HepG2 (cell line): Measurements from ENCODE around the gene TMCC2. TPM values are rescaled to one million over a fixed set of nuclear protein-coding genes. Genes with fewer than 3 reads are reported as not detected.

Experiments used
- ATAC-seq: fragments of 200-7000 bp; cut with Tn5 transposase; 3 replicates; pipeline ENCODE4 v1.9.1; 2020; ENCODE audit warnings: mild to moderate bottlenecking, moderate library complexity
- BruUV-seq: library from RNA; stranded (reverse); fragments of 400-500 nt; replicated peaks from 2 replicates; lab custom pipeline; 2021; lab: Mats Ljungman, UMichigan
- CTCF ChIA-PET: fragments of 300-600 bp; formaldehyde crosslinking; extraction: SDS; loops from one replicate; lab custom pipeline; 2021; ENCODE audit warnings: low total read pairs, inconsistent platforms, low intra/inter-chr PET ratio; lab: Yijun Ruan, JAX
- POLR2A ChIA-PET: fragments of 350-600 bp; sonication (Branson Sonifier 250); formaldehyde crosslinking; loops from one replicate; lab custom pipeline; 2020; ENCODE audit warnings: antibody characterized with exemption, inconsistent platforms; lab: Yijun Ruan, JAX
- DNase-seq: peaks from one replicate; pipeline ENCODE4 v3.0.0-alpha.2; 2015; ENCODE audit warnings: low spot score
- FAIRE-seq: peaks from 3 replicates; lab custom pipeline; 2011; peaks lifted over from hg19 to GRCh38; lab: Jason Lieb, UNC
- H2AFZ ChIP-seq: one replicate; pipeline ENCODE4 v1.6.1; 2011; ENCODE audit warnings: low read length, inconsistent platforms
- H3K27ac ChIP-seq: fragments of 300-600 bp; 3 replicates; pipeline ENCODE4 v1.8.0; 2011; ENCODE audit warnings: mixed run types, mild to moderate bottlenecking, mixed read lengths, low read length, inconsistent platforms; ENCODE audit not compliant: insufficient read depth; ENCODE audit errors: extremely low read length
- H3K27me3 ChIP-seq, 2 experiments: fragments of 200-600 bp in 1 of 2; 2 replicates in 1 of 2; 3 replicates in 1 of 2; pipeline versions ENCODE4 v1.6.0 to v1.8.0; 2011; ENCODE audit warnings: low read length in 2 of 2, mild to moderate bottlenecking in 2 of 2, moderate library complexity in 2 of 2, inconsistent platforms in 1 of 2; ENCODE audit not compliant: insufficient read depth in 2 of 2, control insufficient read depth in 1 of 2
- H3K36me3 ChIP-seq, 2 experiments: fragments of 200-600 bp in 1 of 2; replicated peaks in 1 of 2; 2 replicates in 1 of 2; 3 replicates in 1 of 2; pipeline versions ENCODE4 v1.5.1 to v1.8.0; 2011; ENCODE audit warnings: low read length in 2 of 2, inconsistent platforms in 1 of 2; ENCODE audit not compliant: insufficient read depth in 2 of 2, control insufficient read depth in 1 of 2
- H3K4me1 ChIP-seq: 2 replicates; pipeline ENCODE4 v1.5.1; 2012; ENCODE audit warnings: low read length, inconsistent platforms; ENCODE audit not compliant: insufficient read depth
- H3K4me2 ChIP-seq: 2 replicates; pipeline ENCODE4 v1.6.0; 2011; ENCODE audit warnings: low read depth, low read length, inconsistent platforms
- H3K4me3 ChIP-seq, 3 experiments: fragments of 200-600 bp in 1 of 3; sonication (generic), shearing (Covaris generic) in 1 of 3; replicated peaks in 1 of 3; 2 replicates each; pipeline ENCODE4 v1.5.1; 2011 to 2016; ENCODE audit warnings: low read length in 3 of 3, inconsistent platforms in 2 of 3, low read depth in 2 of 3, mild to moderate bottlenecking in 2 of 3, control low read depth in 1 of 3, mixed read lengths in 1 of 3; ENCODE audit not compliant: insufficient read depth in 1 of 3
- H3K79me2 ChIP-seq: one replicate; pipeline ENCODE4 v1.6.1; 2011; ENCODE audit warnings: low read length, inconsistent platforms; ENCODE audit not compliant: insufficient read depth
- H3K9ac ChIP-seq: 2 replicates; pipeline ENCODE4 v1.6.0; 2011; ENCODE audit warnings: mild to moderate bottlenecking, low read depth, low read length, inconsistent platforms; ENCODE audit not compliant: insufficient read depth
- H3K9me3 ChIP-seq: 2 replicates; pipeline ENCODE4 v1.5.1; 2012; ENCODE audit warnings: mild to moderate bottlenecking, low read length
- H4K20me1 ChIP-seq: 2 replicates; pipeline ENCODE4 v1.6.0; 2011; ENCODE audit warnings: inconsistent platforms, mild to moderate bottlenecking, low read length, moderate library complexity; ENCODE audit not compliant: insufficient read depth
- ZFY ChIP-seq: sonication (generic); formaldehyde crosslinking; IDR thresholded peaks from 2 replicates; pipeline ENCODE4 v1.4.0; 2020; ENCODE audit warnings: missing genetic modification reagents
- ZNF121 ChIP-seq: sonication (generic); formaldehyde crosslinking; IDR thresholded peaks from 2 replicates; pipeline ENCODE4 v1.5.0; 2020; ENCODE audit warnings: mild to moderate bottlenecking, missing genetic modification reagents
- WGBS: methylation state at CpG from one replicate; pipeline ENCODE4 v1.1.6; 2017; ENCODE audit warnings: low lambda C conversion rate; 5-methylcytosine and 5-hydroxymethylcytosine counted together
- in situ Hi-C: cut with HindIII; loops from 2 replicates; pipeline ENCODE4 v1.10.0; 2017; ENCODE audit warnings: low pct_unique_long_range_greater_than_20kb; ENCODE audit not compliant: extremely low pct_ligation_motif_present
- intact Hi-C: fragments of 100-400 bp; cut with micrococcal nuclease; formaldehyde crosslinking; loops from one replicate; pipeline ENCODE4 v1.10.0; 2022; ENCODE audit not compliant: unreplicated experiment
- polyA plus RNA-seq, 8 experiments: library from polyadenylated mRNA; depleted of rRNA in 3 of 8; stranded (reverse) in 7 of 8; unstranded in 1 of 8; fragments of >200 nt; fragmentation: Illumina TruSeq in 4 of 8; extraction: Trizol in 4 of 8; gene quantifications; 2 replicates each; pipeline versions ENCODE4 v1.2.1 to v1.2.3, GENCODE V29; 2011 to 2016; ENCODE audit warnings: low read depth in 4 of 8, missing spikeins in 1 of 8, mixed read lengths in 1 of 8; ENCODE audit not compliant: insufficient read depth in 1 of 8
- total RNA-seq, 5 experiments: library from RNA; depleted of rRNA; stranded (reverse); fragments of >200 nt; fragmentation: Illumina TruSeq; extraction: Trizol; gene quantifications; 2 replicates each; pipeline ENCODE4 v1.2.3, GENCODE V29; 2016; ENCODE audit warnings: low read depth in 1 of 5
- TF ChIP-seq, protein P1 (sequence below): sonication (generic); formaldehyde crosslinking; IDR thresholded peaks from 2 replicates; pipeline ENCODE4 v1.4.0; 2020; ENCODE audit warnings: missing genetic modification reagents, mild to moderate bottlenecking, borderline replicate concordance
- TF ChIP-seq, protein P2 (sequence below): sonication (generic); formaldehyde crosslinking; IDR thresholded peaks from 2 replicates; pipeline ENCODE4 v1.4.0; 2020; ENCODE audit warnings: low read depth, missing genetic modification reagents

The TMCC2 gene
- total and polyA plus RNA-seq, 2 of the 13 experiments (the other 11 are each of a cell fraction or from before 2014, with no cell fraction given), result 0.12 to 0.24 TPM

DNA sequence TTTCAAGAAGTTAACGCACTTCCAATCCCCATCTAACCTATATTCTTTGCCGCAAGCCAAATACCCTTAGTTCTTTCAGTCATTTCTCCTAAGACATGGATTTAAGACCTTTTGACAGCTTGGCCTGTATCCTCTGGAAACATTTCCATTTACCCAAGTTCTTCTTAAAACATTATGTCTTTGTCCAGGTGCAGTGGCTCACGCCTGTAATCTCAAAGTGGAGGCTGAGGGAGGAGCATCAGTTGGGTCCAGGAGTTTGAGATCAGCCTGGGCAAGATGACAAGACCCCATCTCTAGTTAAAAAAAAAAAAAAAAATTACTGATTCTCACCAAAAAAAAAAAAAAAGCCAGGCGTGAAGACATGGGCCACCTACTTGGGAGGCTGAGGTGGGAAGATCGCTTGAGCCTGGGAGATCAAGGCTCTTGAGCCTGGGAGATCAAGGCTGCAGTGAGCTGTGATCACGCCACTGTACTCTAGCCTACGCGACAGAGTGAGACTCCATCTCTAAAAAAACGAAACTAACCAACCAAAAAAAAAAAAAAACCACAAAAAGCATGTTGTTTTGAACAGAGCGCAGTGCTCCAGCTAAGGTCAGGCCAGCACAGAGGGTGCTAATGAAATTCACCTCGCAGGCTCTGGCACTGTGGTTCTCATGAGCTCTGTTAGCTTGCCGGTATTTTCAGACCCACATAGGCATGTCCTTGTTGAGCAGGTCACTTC lies 57.8 kb downstream of the TMCC2 start:
- Histone ChIP-seq H3K9me3 (no peaks in the 10 kb centered on the region), H3K27ac (peak overlapping the region; percentile 15), H3K9ac (no peak overlapping the region), H2AFZ (no peak overlapping the region), H3K4me2 (peak overlapping the region; percentile 51), H3K36me3 (no peaks in the 10 kb centered on the region), H3K79me2 (no peaks in the 10 kb centered on the region), H3K4me3 (no peak overlapping the region; a peak in 2 of 6 replicates), H3K27me3 (no peaks in the 10 kb centered on the region), H3K4me1 (peaks cover 53% of the 10 kb centered on the region), H4K20me1 (no peaks in the 10 kb centered on the region)
- intact Hi-C loops, result no loop called here
- 33% methylated on average over 11 of the region's 12 CpGs for WGBS
- in situ Hi-C loops, result no loop called here
- POLR2A ChIA-PET, result interaction anchor here (1.1 to 4.2 kb wide), 6 partner anchors 8 to 39 kb away, joined by 3 to 38 read pairs (median 5); no protein-coding TSS in a partner anchor
- DNase-seq (no peak), ATAC-seq (no peak), FAIRE-seq (no peak)
- BruUV-seq, result no TSS peak
- CTCF ChIA-PET, result interaction anchor here (1.7 kb wide), 1 partner anchor 12 kb away, joined by 4 read pairs; no protein-coding TSS in a partner anchor
- TF ChIP-seq, protein P1, sequence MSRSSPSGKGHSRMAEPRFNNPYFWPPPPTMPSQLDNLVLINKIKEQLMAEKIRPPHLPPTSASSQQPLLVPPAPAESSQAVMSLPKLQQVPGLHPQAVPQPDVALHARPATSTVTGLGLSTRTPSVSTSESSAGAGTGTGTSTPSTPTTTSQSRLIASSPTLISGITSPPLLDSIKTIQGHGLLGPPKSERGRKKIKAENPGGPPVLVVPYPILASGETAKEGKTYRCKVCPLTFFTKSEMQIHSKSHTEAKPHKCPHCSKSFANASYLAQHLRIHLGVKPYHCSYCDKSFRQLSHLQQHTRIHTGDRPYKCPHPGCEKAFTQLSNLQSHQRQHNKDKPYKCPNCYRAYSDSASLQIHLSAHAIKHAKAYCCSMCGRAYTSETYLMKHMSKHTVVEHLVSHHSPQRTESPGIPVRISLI (CRISPR knock-in tag), result peak; percentile 12; the same call in 1 of the 2 replicates
- TF ChIP-seq, protein P2, sequence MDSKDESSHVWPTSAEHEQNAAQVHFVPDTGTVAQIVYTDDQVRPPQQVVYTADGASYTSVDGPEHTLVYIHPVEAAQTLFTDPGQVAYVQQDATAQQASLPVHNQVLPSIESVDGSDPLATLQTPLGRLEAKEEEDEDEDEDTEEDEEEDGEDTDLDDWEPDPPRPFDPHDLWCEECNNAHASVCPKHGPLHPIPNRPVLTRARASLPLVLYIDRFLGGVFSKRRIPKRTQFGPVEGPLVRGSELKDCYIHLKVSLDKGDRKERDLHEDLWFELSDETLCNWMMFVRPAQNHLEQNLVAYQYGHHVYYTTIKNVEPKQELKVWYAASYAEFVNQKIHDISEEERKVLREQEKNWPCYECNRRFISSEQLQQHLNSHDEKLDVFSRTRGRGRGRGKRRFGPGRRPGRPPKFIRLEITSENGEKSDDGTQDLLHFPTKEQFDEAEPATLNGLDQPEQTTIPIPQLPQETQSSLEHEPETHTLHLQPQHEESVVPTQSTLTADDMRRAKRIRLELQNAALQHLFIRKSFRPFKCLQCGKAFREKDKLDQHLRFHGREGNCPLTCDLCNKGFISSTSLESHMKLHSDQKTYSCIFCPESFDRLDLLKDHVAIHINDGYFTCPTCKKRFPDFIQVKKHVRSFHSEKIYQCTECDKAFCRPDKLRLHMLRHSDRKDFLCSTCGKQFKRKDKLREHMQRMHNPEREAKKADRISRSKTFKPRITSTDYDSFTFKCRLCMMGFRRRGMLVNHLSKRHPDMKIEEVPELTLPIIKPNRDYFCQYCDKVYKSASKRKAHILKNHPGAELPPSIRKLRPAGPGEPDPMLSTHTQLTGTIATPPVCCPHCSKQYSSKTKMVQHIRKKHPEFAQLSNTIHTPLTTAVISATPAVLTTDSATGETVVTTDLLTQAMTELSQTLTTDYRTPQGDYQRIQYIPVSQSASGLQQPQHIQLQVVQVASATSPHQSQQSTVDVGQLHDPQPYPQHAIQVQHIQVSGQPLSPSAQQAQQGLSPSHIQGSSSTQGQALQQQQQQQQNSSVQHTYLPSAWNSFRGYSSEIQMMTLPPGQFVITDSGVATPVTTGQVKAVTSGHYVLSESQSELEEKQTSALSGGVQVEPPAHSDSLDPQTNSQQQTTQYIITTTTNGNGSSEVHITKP (CRISPR knock-in tag), result 0 out of 2 replicates have a peak, but pooled peaks have one; percentile 6
- TF ChIP-seq ZNF121, result 0 out of 2 replicates have a peak, but pooled peaks have one; percentile 22
- no peak for TF ChIP-seq ZFY
